ENCODE results near the gene IL15.

- TF ChIP-seq CTCF (conservative IDR thresholded peaks at IDR 0.05; ENCODE audit: low read depth, low read length) (no peak), POLR2A (IDR thresholded peaks at IDR 0.05; ENCODE audit: low read depth, low read length) (no peak), RAD21 (IDR thresholded peaks at IDR 0.05; ENCODE audit: low read length) (no peak), BHLHE40 (IDR thresholded peaks at IDR 0.05; ENCODE audit: low read depth, low read length) (no peak), SMC3 (IDR thresholded peaks at IDR 0.05; ENCODE audit: low read depth, low read length) (no peak), MAFK (IDR thresholded peaks at IDR 0.05; ENCODE audit: low read depth, low read length) (no peak), CHD1 (IDR thresholded peaks at IDR 0.05; ENCODE audit: low read depth, low read length) (no peak), CEBPB (IDR thresholded peaks at IDR 0.05; ENCODE audit: low read depth, low read length) (no peak), MXI1 (IDR thresholded peaks at IDR 0.05; ENCODE audit: borderline replicate concordance, low read depth, low read length) (no peak), RCOR1 (IDR thresholded peaks at IDR 0.05; ENCODE audit: insufficient replicate concordance, low read length) (no peak), ELK1 (IDR thresholded peaks at IDR 0.05; ENCODE audit: borderline replicate concordance, low read depth, low read length) (no peak)
Measured at GRCh38 chr4:141630854-141631253, 5.5 kb upstream of the IL15 start.

All from IMR-90 (cell line).